SK-N-MC (cell line): Measurements from ENCODE around the gene DPF3.

ENCODE experiments used
- EZH2 ChIP-seq: fragments of 200-600 bp; sonication (generic); IDR thresholded peaks from one replicate; pipeline ENCODE4 v1.6.1; 2017; ENCODE audit warnings: antibody characterized with exemption
- POLR2AphosphoS5 ChIP-seq: IDR thresholded peaks from 2 replicates; pipeline ENCODE4 v1.6.1; 2012; ENCODE audit warnings: mild to moderate bottlenecking, low read depth, low read length, borderline replicate concordance

DNA sequence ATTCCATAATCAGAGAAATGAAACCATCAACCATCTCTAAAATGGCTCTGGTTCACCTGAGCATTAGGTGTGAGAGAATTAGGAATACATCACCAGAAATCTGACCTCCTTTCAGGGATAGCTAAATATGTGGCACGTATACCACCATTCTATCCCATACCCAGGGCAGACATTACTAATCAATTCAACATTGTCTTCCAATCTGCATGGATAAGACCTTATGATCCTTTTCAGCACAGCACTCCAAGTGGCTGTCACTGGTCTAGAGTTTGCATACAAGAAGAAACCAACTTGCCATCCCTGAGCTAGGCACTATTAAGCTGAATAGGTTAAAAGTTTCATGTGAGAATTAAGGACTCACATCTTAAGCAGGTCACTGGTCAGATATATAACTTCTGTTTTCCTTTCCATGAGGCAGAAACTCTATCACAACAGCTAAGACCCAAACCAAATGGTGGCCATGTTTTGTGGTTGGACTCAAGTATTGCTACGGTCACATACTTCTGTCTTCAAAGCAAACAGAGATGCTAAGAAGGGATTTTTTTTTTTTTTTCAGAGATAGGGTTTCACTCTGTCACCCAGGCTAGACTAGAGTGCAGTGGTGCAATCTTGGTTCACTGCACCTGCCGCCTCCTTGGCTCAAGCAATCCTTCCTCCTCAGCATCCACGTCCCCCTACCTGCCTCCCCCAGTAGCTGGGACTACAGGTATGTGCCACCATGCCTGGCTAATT, 249.0 kb downstream of the DPF3 start:
- no peak for TF ChIP-seq POLR2AphosphoS5
- TF ChIP-seq EZH2 = no peak
